Heart right ventricle (tissue), 16 donors: ENCODE measurements around the gene TOR1B. TPM values are rescaled to one million over a fixed set of nuclear protein-coding genes. Genes with fewer than 3 reads are reported as not detected.
A peak's percentile ranks its signal among the peaks of the same experiment; 100 is the strongest.

Source experiments
- ATAC-seq, 8 donors: fragments of 200-7000 bp; cut with Tn5 transposase; one replicate each; pipeline ENCODE4 v1.9.1; 2020; ENCODE audit warnings: mild to moderate bottlenecking in 8 of 8, moderate library complexity in 8 of 8, moderate number of reproducible peaks in 1 of 8
- DNase-seq, 2 donors: peaks; one replicate each; pipeline ENCODE4 v3.0.0-alpha.2; 2020
- H3K27ac ChIP-seq, 10 donors: fragments of 200-600 bp; sonication (generic) in 2 of 10; one replicate each; pipeline versions ENCODE4 v1.5.0 to v1.8.0; 2020 to 2022; ENCODE audit warnings: mild to moderate bottlenecking in 3 of 10
- H3K27me3 ChIP-seq, 7 donors: fragments of 200-600 bp; one replicate each; pipeline ENCODE4 v1.8.0; 2021 to 2022; ENCODE audit warnings: mild to moderate bottlenecking in 2 of 7
- H3K36me3 ChIP-seq, 9 donors: fragments of 200-600 bp; sonication (generic) in 1 of 9; one replicate each; pipeline versions ENCODE4 v1.5.0 to v1.8.0; 2020 to 2022; ENCODE audit warnings: mild to moderate bottlenecking in 2 of 9
- H3K4me1 ChIP-seq, 9 donors: fragments of 200-600 bp; sonication (generic) in 1 of 9; one replicate each; pipeline versions ENCODE4 v1.5.0 to v1.8.0; 2020 to 2022; ENCODE audit warnings: mild to moderate bottlenecking in 4 of 9
- H3K4me3 ChIP-seq, 10 donors: fragments of 200-600 bp; sonication (generic) in 2 of 10; one replicate each; pipeline versions ENCODE4 v1.5.0 to v1.8.0; 2020 to 2022; ENCODE audit warnings: mild to moderate bottlenecking in 7 of 10, moderate library complexity in 2 of 10
- H3K9me3 ChIP-seq, 11 donors: fragments of 200-600 bp in 10 of 11; sonication (generic) in 2 of 11; one replicate each; pipeline versions ENCODE4 v1.5.0 to v1.8.0; 2013 to 2022; ENCODE audit warnings: mild to moderate bottlenecking in 2 of 11, control low read depth in 1 of 11, moderate library complexity in 1 of 11
- CTCF ChIP-seq, 9 donors: fragments of 200-600 bp; sonication (generic) in 2 of 9; IDR thresholded peaks; one replicate each; pipeline versions ENCODE4 v1.5.0 to v1.8.0; 2021 to 2022; ENCODE audit warnings: antibody characterized with exemption in 9 of 9, mild to moderate bottlenecking in 5 of 9, moderate library complexity in 1 of 9
- WGBS, 2 donors: extraction: QIAGEN DNeasy Blood & Tissue Kit; methylation state at CpG; one replicate each; pipeline ENCODE4 v1.1.7; 2013; ENCODE audit warnings: inconsistent platforms in 1 of 2; 5-methylcytosine and 5-hydroxymethylcytosine counted together
- intact Hi-C, 10 donors: fragments of 100-400 bp; cut with DNase I; formaldehyde crosslinking; loops; one replicate each; pipeline versions ENCODE4 v1.11.1 to v1.14.2; 2022
- polyA plus RNA-seq, 2 donors: library from polyadenylated mRNA; stranded (reverse); fragments of 200-250 nt; gene quantifications; one replicate each; pipeline ENCODE4 v1.2.3, GENCODE V29; 2013
- total RNA-seq, 10 donors: library from RNA; stranded (reverse); fragmentation: NEBNext Ultra II Directional in 3 of 10; extraction: Animal tissue kit (Norgen Biotek cat#: 25700) in 3 of 10; gene quantifications; one replicate each; pipeline versions ENCODE4 v1.2.1 to v1.2.4, GENCODE V29; 2021 to 2023
- donor health status: Arrhythmogenic right ventricular cardiomyopathy.
- donor health status: ischemic (EF 13 %, LVEDD 7.1; RV severe dilation, severe dysfunction).
- donor health status: healthy with polysubstance abuse.
- donor health status: DM: no; HTN: yes; CAD: no.
- donor health status: DM: no; HTN: no; CAD: no.
- donor health status: ischemic (EF 25% LVEDD 6.9; RV normal size, moderate dysfunction).
- donor health status: ischemic (EF 25% LVEDD 5.7; RV mildly dilated, moderate dysfunction).
- donor health status: healthy.
- donor health status: DM: yes; HTN: yes; CAD: no.
- donor health status: Ischemic cardiomyopathy.
- donor health status: ischemic (EF 35%, LVEDD 5.7; RV mildly dilated, moderate dysfunction).
- donor health status: nonischemic (EF 11% LVEDD 7.7; RV severe dilation, severe dysfunction).
- donor health status: DM: yes; HTN: yes; CAD: no.
- donor health status: PGD.
- donor health status: ischemic (EF 29% LVEDD 5.4; RV normal size, mild dysfunction).
- donor health status: nonischemic (EF 23%, LVEDD 6.1; RV moderate dilation, normal function).

TOR1B gene
- total and polyA plus RNA-seq, 12 donors: 6.4 to 13.8 (median 11.0) TPM

GRCh38 chr9:129823935-129824601 lies 21.1 kb downstream of the TOR1B start, which contains the start of gene TOR1A:
TOR1A (minus strand) TSS chr9:129824136; CDS start chr9:129824085, 51 bp downstream.
- WGBS, 2 donors: 4% methylated on average over 46 to 47 of the region's 47 CpGs
- DNase-seq (peak; percentile 95 to 96), ATAC-seq (peak; percentile 94 to 99 (median 98))
- no peaks in the 10 kb centered on the region for H3K9me3 ChIP-seq
- H3K27ac ChIP-seq: peak within 1 kb of the TSS in 9 of 10 donors; percentile 63 to 88 (median 81)
- no peak for TF ChIP-seq CTCF (IDR thresholded peaks at IDR 0.05)
- intact Hi-C loops: no loop called here
- peaks cover 4 to 10% (median 8%) of the 10 kb centered on the region in 9 donors for H3K4me1 ChIP-seq
- H3K4me3 ChIP-seq: peak within 1 kb of the TSS; percentile 64 to 96 (median 83)
- H3K36me3 ChIP-seq: peaks cover 0 to 65% (median 28%) of the 10 kb centered on the region in 9 donors
- H3K27me3 ChIP-seq: no peaks in the 10 kb centered on the region

- intact Hi-C loops: no loop called here
- TF ChIP-seq CTCF (IDR thresholded peaks at IDR 0.05): no peak
- H3K4me3 ChIP-seq: no peak overlapping the region
- H3K4me1 ChIP-seq: peaks cover 4 to 10% (median 8%) of the 10 kb centered on the region in 9 donors
- ATAC-seq: no peak
- H3K27me3 ChIP-seq: no peaks in the 10 kb centered on the region
- no peaks in the 10 kb centered on the region for H3K9me3 ChIP-seq
- peaks cover 0 to 65% (median 36%) of the 10 kb centered on the region in 9 donors for H3K36me3 ChIP-seq
- H3K27ac ChIP-seq: no peak overlapping the region
- DNase-seq: no peak
- 85 to 90% methylated on average over 6 of the region's 6 CpGs for WGBS, 2 donors
Measured at GRCh38 chr9:129826344-129826743, 23.4 kb downstream of the TOR1B start.

GRCh38 chr9:129826759-129827158 lies 23.8 kb downstream of the TOR1B start:
- no peak for TF ChIP-seq CTCF (IDR thresholded peaks at IDR 0.05)
- Histone ChIP-seq H3K36me3 (peaks cover 0 to 65% (median 40%) of the 10 kb centered on the region in 9 donors), H3K27me3 (no peaks in the 10 kb centered on the region), H3K9me3 (no peaks in the 10 kb centered on the region), H3K27ac (no peak overlapping the region), H3K4me1 (peaks cover 4 to 10% (median 8%) of the 10 kb centered on the region in 9 donors), H3K4me3 (no peak overlapping the region)
- intact Hi-C loops: no loop called here
- ATAC-seq: no peak
- WGBS, 2 donors: 88 to 96% methylated on average over 1 of the region's 1 CpG
- DNase-seq: no peak

- DNase-seq: no peak
- ATAC-seq: no peak
- no peaks in the 10 kb centered on the region for H3K27me3 ChIP-seq
- H3K9me3 ChIP-seq: no peaks in the 10 kb centered on the region
- intact Hi-C loops: no loop called here
- H3K4me1 ChIP-seq: peaks cover under 1 to 2% (median 2%) of the 10 kb centered on the region in 9 donors
- no peak for TF ChIP-seq CTCF (IDR thresholded peaks at IDR 0.05)
- H3K4me3 ChIP-seq: no peak overlapping the region
- peaks cover 0 to 69% (median 45%) of the 10 kb centered on the region in 9 donors for H3K36me3 ChIP-seq
- H3K27ac ChIP-seq: no peak overlapping the region
- WGBS, 2 donors: 91 to 93% methylated on average over 9 of the region's 9 CpGs
Measured at GRCh38 chr9:129828051-129828450, 25.1 kb downstream of the TOR1B start.
